Posterior cingulate gyrus (tissue), 11 donors: Measurements from ENCODE around the gene COL6A1.
"Not testable (repeated sequence)": the region's sequence is repeated elsewhere in the genome, so short reads cannot be mapped to it uniquely, and the experiment has no call there.

Experiments used
- DNase-seq, 10 donors: peaks; one replicate each; pipeline versions ENCODE4 v3.0.0 to v3.0.0-alpha.2; 2020 to 2021; ENCODE audit warnings: mixed read lengths in 3 of 10
- intact Hi-C: fragments of 100-400 bp; cut with DNase I; formaldehyde crosslinking; loops from one replicate; pipeline ENCODE4 v1.15.1; 2023

COL6A1 gene

DNA sequence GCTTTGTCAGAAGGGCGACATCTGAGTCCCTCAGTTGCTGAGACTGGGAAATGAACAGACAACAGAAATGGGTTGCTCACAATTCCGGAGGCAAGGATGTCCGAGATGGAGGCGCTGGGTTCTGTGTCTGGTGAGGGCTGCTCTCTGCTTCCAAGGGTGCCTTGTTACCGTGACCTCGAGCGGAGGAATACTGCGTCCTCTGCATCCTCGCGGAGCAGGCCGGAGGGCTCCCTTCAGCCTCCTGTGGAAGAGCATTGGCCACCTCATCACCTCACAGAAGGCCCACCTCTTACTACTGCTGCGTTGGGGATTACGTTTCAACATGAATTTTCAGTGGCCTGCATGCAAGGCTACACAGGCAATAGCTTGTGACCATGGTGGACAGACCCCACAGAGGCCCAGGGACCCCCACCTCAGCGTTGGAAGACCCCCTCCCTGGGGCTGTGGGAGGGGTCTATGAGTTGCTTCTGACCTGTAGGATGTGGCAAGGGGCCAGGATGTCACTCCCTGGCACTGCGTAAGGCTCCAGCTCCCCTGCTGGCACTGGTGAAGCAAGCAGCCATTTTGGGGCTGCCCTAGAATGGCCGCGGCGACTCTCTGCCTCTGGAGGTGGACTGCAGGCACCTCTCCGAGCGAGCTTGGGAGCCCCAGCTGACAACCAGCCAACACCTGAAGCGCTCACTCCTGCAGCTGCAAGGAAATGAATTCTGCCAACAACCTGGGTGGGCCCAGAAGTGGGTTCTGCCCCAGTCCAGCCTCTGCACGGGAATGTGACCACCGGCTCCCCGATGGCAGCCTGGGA lies 36.3 kb upstream of the COL6A1 start:
- intact Hi-C loops = no loop called here
- peak in 2 of 10 donors; percentile 67 for DNase-seq

DNA sequence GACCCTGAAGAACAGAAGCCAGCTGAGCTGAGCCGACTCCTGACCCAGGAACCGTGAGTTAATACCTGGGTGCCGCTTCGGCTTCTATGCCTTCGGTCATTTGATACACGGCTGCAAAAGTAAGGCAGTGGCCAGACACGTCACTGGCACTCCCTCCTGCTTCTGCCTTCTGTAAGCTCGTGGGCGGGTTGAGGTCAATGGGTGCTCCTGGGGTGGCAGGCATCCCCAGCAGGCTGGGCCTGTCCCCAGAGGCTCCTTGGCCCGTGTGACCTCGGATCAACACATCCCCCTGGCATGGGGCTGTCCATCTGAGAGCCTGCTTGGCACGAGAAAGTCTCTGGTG lies 35.7 kb upstream of the COL6A1 start:
- no peak for DNase-seq
- intact Hi-C loops = no loop called here

DNA sequence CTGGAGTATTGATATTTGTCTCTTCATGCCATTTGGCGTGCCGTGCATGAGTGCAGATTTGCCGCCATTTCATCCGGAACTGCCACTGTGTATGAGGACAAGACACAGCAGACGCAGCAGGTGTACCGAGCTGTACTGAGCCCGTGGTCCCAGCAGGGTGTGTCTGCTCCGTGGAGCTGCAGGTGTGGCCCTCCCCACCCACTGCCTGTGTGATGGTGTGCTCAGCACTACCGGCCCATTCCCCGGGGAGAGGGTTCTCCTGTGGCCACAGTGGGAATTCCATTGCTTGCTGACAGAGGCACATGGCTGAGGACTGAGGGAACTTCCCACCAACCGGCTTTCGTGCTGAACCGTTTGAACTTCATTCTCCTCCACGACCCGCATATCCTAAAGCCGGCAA lies 34.3 kb upstream of the COL6A1 start:
- peak in 1 of 10 donors; percentile 75 for DNase-seq
- intact Hi-C loops = no loop called here

DNA sequence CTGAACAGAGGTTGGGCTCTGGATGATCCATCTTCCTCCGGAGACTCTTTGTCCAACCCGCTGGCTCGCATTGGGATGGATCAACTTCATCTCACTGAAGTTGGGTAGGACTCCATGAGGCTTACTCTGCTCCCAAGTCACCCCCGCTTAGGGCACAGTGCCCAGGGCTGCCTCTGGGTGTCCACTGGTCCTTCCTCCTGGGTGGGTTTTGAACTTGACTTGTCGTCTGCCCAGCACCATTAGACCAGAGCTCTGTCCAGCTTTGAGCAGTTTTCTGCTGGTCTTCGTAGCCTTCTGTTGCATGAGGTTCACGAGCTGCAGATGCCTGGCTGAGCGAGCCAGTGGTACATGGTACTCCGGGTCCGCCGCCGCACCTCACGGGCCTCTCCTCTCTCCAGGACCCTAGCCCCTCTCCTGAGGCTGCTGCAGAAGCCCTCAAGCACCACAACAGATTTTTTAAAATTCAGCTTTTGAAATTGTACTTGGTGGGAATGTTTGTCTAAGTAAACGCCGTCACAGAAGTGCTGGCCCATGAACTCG lies 33.8 kb upstream of the COL6A1 start:
- no peak for DNase-seq
- intact Hi-C loops = no loop called here

DNA sequence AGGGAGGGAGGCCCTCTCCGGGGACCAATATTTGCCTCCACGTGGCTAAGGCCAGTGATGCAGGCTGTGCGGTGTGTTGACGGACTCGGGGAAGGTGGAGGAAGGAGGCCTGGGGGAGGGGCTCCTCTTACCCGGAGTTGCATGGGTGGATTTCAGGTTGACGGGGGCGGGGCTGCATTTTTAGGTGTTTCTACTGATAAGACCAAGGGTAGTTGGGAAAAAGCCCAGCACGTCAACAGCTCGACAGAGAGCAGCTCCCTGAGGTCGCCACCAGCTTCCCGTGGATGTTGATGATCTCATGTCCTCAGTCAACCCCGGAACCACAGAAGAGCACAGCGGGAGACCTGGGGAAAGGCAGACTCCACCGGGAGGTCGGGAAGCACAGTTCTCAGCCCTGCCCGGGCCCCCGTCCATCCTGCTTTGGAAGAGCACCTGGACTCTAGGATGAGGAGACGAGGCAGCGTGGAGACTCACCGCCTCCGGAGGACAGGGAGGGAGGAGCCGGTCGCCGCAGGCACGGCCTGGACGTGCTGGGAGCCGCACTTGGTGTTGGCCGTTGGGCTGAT lies 32.9 kb upstream of the COL6A1 start:
- intact Hi-C loops = no loop called here
- DNase-seq = no peak

DNA sequence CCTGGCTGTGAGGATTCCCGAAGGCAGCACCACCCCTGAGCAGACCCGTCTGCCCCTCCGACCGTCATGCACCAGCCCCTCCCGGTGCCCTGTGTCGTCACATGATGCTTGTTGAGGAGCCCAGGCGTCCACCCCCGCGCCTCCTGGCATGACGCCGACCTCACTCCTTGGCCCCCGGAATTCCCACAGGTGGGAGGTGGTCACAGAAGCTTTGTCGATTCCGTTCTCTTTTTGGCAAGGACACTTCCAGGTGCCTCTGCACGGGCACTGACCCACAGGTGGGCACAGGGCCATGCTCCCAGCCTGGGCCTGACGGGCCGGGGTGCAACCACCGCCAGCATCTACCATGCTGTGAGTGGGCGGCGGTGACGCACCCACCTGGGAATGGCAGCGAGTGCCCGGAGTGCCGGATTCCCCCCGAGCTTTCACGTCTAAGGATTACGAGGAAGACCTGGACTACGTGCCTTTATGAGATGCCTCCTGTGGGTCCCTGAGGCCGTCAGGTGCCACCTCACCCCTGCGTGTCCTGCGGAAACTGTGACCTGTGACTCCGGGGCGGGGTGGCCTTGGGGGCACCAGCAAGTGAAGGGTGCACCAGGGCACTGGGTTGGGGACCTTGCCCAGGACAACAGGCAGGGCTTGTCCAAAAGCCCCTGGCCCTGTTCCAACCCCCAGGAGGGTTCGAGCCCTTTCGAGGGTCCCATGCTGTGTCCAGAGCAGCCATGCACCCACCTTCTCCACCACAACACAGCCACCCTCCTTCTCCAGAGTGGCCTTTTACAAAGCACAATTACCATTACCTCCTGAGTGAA lies 31.4 kb upstream of the COL6A1 start:
- intact Hi-C loops = no loop called here
- peak in 2 of 10 donors; percentile 80 to 82 for DNase-seq

DNA sequence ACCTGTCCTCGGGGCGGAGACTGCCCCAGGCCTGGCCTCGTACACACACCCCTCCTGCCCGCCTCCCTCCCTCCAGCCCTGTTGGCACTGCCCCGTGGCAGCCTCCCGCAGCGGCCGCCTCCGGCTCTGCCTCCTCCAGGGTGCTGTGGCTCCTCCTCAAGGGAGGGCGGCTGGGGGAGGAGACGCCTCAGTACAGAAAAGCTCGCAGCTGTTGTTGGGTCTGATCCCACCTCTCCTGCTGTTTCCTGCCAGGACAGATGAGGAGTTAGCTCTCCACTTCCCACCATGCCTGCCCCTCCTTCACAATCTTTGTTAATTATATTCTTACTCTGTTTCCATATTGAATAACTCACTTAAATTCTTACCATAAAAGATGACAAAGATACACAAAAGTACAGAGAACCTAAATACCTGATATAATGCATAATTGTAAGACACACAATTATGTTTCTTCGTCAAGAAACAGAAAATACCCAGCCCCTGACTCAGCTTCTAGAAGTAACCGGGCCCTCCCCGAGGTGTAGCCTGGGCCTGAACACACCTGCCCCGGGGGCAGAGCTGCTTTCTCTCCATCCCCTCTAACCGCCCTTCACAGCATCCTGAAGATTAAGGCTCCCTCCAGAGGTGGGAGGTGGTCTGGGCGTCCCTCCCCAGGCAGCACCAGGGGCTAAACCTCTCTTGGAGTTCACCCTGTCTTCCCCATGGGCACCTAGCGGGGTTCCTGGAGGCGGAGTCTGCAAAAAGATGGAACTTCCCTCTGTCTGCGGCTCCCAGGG lies 30.6 kb upstream of the COL6A1 start:
- intact Hi-C loops = no loop called here
- DNase-seq = peak in 3 of 10 donors; percentile 6 to 90 (median 86)

DNA sequence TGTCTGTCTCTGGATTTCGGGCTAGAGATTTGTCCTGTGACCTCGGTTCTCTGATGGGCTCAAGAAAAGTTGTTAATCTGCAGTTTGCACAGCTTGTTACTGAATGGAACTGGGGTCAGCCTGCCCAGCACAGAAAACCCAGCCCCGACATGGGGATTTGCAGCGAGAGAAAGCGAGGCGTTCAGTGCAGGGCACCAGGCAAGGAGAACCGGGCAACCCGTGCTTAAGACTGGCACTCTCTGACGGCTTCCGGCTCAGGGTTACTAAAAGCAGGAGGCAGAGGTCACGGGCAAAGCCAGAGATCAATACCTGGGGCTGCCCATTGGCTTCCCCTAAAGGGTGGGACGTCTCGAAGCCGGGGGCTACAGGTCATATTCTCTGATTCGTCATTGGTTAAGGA lies 29.9 kb upstream of the COL6A1 start:
- peak in 1 of 10 donors; percentile 74 for DNase-seq

DNA sequence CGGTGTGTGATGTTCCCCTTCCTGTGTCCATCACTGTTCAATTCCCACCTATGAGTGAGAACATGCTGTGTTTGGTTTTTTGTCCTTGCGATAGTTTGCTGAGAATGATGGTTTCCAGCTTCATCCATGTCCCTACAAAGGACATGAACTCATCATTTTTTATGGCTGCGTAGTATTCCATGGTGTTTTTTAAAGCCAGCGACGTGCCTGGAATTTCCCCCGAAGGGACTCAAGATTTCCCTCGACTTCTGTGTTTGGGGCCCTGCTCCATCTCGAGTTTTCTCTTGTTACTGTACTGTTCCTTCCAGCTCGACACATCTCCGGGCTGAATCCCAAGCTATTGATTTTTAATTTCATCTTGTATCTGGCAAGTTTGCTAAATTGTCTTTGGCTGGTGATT lies 29.0 kb upstream of the COL6A1 start:
- intact Hi-C loops, DNase-seq: not testable (repeated sequence)

More for the DNA sequence above, 29.9 kb upstream of the COL6A1 start:
- intact Hi-C loops = no loop called here

DNA sequence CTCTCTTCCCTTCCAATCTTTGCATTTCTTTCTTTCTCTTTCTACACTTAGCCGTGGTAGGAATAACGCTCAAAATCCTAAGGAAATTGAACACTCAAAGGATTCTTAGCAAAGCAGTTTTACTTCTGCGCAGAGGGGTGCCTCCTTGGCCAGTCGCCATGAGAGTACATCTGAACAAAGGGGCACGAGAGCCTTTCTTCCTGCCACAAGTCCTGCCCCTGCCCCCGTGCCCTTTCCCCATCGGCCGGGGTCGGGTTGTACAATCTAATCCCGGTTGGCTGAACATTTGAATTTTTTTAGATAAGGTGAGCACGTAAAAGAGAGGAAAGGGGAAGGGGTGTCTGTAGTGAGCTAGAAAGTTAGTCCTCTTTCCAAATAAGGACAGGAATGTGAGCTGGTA lies 28.6 kb upstream of the COL6A1 start:
- DNase-seq = no peak
- intact Hi-C loops = no loop called here

DNA sequence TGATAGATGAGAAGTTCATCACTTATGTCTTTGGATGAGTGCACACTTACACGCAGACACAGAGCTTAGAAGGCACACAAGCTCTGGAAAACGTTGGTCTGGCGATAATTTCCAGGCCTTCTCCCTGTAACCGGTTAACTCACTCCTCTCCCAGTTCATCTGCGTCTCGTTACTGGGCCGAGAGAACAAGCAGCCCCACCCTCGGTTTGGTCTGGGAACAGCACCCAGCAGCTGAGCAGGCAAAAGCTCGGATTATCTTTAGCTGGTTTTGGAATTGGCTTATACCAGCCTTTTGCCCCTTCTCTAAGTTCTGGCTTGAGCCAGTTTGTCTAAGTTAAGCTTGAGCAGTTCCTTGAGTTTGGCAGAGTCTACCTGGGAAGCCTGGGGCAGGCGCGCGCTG lies 27.3 kb upstream of the COL6A1 start:
- intact Hi-C loops = no loop called here
- DNase-seq = no peak

DNA sequence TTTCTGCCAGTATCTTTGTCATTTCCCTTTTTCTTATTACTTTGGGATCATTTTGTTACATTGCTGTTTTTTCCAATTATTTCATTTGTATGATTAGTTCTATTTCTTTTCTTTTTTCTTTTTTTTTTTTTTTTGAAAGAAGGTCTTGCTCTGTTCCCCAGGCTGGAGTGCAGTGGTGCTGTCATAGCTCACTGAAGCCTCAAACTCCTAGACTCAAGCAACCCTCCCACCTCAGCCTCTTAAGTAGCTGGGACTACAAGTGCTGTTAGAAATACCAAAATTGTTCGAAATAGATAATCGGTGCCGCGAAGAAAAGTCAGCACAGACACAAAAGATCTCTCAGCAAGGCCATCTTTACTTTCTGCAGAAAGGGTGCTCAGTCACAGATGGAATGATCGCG lies 26.6 kb upstream of the COL6A1 start:
- DNase-seq = no peak
- intact Hi-C loops = no loop called here

DNA sequence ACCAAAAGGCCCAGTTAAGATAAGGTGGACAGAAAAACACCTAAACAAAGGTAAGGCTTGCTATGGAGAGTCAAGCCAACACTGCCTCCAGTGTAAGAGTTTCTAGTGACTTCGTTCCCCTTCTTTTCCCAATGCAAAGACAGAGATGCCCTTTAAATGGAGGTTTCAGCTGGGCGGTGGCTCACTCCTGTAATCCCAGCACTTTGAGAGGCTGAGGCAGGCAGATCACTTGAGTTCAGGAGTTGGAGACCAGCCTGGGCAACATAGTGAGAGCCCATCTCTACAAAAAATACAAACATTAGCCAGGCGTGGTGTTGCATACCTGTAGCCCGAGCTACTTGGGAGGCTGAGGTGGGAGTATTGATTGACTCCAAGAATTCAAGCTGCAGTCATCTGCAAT lies 24.0 kb upstream of the COL6A1 start:
- intact Hi-C loops = no loop called here
- no peak for DNase-seq

DNA sequence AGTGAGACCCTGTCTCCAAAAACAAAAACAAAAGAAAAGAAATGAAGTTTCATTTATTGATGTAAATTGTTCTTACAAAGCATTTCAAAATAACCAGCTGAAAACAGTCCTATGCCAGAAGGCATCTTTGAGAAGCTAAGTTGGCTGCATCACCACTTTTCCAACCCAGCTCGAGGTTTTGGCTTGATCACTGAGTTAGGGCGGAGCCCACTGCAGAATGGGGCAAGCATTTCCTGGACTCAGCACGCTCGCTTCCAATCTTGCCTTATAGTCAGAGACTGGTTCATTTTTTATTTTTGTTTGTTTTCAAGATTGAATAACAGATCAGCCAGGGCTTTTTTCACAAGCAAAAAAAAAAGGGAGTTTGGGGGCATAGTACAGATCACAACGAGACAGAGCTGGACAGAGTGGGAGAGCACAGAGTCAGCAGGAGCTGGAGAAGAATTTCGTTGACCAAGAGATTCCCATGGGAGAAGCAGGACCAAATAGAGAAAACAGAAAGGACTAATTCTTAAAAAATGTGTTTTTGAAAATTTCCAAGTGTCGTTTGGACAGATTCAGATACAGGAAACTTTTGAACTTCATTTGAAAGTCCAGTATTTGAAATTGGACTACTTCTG lies 23.5 kb upstream of the COL6A1 start:
- intact Hi-C loops = no loop called here
- DNase-seq = no peak

DNA sequence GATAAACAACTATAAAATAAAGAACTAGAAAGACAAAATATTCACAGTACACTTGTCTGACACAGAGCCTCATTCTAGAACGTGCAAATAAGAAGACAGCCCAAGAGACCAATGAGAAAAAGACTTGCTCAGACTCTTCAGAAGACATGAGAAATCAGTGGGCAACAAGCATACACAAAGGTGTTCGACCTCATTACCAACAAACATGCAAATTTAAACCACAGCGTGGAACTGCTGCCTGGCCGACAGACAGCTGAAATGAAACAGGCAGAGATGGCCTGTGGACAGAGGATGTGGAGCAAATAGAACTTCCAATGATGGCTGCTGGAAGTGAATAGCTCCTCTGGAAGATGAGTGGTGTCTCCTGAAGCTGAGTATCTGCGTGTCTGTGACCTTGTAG lies 22.4 kb upstream of the COL6A1 start:
- intact Hi-C loops = no loop called here

DNA sequence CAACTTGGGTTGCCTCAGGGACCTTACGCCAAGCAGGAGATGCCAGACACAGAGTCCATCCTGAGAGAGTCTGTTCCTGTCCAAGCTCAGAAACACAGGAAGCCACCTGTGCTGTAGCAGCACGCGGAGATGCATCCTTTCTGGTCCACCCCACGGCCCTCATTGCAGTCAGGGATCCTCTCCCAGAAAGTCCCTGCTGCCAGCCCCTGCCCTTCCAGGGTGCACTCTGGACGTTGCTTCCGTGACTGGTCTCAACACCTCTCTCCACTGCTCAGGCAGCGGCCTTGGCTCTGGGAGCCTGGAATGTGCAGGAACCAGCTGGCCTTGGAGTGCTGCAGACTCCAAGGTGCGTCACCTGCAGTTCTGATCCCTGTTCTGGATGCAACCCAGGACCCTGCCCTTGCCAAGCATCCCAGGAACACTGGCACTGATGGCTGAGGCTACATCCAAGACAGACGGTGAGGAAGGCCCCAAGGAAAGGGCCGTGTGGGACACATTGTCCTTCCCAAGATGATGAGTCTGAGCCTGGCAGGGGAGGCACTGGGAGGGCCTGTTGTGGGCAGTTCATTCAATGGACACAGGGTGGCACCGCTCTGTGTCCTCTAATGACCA lies 21.7 kb upstream of the COL6A1 start:
- intact Hi-C loops = no loop called here
- DNase-seq = peak in 1 of 10 donors; percentile 80

More for the DNA sequence above, 22.4 kb upstream of the COL6A1 start:
- no peak for DNase-seq

DNA sequence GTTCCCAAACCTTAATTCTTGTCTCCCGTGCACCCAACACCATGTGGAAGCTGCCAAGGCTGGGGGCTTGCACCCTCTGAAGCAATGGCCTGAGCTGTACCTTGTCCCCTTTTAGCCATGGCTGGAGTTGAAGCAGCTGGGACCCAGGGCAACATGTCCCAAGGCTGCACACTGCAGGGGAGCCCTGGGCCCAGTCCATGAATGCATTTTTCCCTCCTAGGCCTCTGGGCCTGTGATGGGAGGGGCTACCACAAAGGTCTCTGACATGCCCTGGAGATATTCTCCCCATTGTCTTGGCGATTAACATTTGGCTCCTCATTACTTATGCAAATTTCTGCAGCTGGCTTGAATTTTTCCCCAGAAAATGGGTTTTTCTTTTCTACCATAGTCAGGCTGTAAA lies 20.2 kb upstream of the COL6A1 start:
- DNase-seq, intact Hi-C loops: not testable (repeated sequence)

DNA sequence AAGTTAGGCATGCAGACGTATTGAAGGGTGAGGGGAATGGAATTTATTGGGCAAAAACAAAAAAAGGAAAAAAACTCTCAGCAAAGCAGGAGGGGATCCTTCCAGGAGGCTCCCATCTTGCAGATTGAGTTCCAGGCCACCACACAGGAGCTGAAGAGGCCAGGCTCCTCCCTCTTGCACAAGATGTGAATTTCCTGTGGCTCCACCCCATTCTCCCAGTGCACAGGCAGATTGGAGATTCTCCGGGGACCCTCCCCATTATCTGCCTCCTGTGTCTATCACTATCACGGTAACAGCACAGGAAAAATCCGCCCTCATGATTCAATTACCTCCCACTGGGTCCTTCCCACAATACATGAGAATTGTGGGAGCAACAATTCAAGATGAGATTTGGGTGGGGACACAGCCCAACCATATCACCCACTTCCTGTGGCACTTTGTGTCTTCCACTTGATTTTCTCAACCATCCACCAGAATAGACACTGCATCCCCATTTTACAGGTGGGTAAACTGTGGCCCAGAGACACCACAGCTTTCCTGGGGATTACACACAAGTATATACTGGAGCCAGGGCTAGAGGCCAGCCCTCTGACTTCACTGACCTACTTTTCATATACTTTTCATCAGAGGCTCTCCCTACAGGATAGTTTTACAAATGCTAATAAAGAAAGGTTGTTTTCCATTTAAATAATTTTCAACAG lies 18.9 kb upstream of the COL6A1 start:
- DNase-seq = no peak
- intact Hi-C loops = no loop called here

DNA sequence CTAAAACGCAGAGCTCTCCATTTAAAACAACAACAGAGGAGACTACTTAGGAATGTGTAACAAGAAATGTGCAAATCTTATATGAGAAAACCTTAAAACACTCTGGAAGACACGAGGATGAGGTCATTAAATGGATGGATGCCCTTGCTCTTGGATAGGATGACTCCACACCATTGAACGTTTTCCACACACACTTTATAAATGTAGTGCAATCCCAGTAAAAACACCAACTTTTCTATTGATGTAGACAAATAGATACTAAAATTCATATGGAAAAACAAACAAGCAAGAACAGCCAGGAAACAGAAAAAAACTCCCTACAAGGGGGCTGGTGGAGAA lies 18.4 kb upstream of the COL6A1 start:
- no peak for DNase-seq
- intact Hi-C loops = no loop called here
